Limb (tissue), 2 donors: ENCODE measurements around the gene TMCC1.
"Not testable (repeated sequence)": the region's sequence is repeated elsewhere in the genome, so short reads cannot be mapped to it uniquely, and the experiment has no call there.

Source experiments
- DNase-seq, 2 donors: peaks; one replicate each; pipeline ENCODE4 v3.0.0-alpha.2; 2016; ENCODE audit errors: extremely low spot score in 2 of 2

Gene TMCC1

DNA sequence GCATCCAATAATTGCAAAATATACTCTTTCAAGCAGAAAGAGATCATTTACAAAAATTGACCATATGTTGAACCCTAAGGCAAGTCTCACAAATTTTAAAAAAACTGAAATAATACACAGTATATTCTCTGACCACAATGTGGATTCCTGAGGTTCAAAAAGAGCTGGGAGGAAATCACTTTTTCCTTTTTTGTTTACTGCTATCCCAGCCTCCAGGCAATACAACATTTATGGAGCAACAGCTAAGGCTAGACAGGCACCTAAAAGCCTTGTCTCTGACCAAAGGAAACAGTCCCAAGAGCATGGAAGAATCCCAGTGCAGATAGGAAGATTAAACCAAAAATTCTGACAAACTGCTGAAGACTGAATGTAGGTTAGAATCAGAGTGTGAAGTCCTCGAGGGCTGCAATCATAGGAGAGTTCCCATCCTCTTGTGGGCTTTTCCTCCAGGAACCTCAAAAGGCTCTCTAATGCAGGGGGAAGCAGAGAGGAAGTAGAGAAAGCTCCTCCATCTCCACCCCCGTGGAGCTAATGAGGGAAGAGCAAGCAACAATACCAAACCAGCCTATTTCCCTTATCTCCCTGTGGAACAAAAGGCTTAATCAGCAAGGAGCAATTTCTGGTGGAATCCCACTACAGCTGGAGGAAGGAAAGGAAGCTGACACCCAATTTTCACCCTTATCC is 57.0 kb downstream of the TMCC1 start:
- no peak for DNase-seq

DNA sequence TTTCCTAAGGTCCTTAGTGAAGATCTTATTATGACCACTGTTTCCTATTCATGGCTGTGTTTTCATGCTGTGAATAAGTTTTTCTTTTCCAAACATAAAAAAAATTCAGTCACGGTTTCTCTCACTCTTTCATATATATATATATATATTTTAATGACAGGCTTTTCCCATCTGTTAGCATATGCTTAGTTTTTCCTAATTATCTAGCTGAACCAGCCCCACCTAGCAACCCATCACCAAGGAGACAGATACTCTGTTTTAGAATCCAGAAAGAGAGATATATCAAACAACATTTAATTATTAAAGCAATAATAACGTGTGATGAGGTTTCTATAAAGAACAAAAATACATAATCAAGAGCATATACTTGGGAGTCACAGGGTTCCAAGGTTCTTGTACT is 58.3 kb downstream of the TMCC1 start:
- no peak for DNase-seq

DNA sequence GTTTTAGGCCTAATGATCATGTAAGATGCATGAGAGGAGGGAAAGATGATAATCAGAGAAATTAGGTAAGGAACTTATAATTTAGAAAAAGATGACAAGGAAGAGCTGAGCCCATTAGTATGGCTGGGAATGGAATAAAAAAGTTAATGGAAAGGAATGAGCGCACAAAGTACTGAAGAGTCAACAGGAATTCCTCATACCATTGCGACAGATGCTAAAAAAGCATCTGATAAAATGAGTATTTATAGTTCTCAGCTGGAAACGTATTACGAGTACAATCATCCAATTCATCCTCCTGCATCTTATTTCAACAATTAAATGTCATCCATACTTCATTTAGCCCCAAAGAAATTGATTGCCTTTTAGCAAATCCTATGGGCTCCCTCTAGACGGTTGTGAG is 58.9 kb downstream of the TMCC1 start:
- no peak for DNase-seq

DNA sequence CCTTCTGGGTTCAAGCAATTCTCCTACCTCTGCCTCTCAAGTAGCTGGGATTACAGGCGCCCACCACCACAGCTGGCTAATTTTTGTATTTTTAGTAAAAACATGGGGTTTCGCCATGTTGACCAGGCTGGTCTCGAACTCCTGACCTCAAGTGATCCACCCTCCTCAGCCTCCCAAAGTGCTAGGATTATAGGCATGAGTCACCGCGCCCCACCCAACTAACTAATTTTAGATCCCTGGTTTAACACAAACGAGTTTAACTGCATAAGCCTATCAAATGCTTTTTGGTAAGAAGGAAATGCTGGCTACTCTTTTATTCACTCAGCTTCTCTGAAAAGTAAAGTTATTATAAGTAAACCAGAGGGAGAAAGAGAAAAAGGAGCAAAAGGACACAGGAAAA is 61.6 kb downstream of the TMCC1 start:
- not testable (repeated sequence) for DNase-seq

DNA sequence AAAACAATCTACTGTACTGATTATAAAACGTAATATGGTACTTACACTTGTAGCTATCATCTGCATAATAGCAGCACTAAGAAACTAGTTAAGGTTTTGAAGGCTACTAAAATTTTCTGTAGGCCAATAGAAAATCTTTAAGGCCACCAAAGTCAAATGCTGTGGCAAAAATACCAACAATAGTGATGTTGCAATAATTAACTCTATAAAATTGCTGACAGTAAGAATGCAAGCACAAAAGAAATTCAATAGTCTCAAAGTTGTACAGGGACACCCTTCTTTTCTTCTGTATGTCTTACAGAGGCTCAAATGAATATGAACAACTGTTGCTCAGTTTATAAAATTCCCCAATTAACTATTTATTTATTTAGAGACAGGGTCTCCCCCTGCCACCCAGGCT is 62.0 kb downstream of the TMCC1 start:
- DNase-seq = no peak

DNA sequence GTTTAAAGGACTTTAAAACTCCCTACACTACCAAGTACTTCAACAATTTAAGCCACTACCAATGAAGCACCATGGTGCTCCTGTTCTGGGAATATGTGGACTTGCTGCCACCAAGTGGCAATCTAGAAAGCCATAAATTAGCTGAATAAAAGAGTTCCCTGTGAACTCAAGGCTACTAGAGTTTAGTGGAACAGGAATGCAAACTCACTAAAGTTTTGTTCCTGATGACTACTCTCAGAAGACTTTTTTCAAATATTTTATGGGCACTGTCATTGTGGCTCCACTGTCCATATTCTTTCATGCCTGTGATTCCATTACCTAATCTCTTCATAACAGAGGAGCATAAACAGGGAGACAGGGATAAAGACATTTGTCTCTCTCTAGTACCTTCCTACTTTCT is 63.9 kb downstream of the TMCC1 start:
- peak in 1 of 2 donors; percentile 67 for DNase-seq

DNA sequence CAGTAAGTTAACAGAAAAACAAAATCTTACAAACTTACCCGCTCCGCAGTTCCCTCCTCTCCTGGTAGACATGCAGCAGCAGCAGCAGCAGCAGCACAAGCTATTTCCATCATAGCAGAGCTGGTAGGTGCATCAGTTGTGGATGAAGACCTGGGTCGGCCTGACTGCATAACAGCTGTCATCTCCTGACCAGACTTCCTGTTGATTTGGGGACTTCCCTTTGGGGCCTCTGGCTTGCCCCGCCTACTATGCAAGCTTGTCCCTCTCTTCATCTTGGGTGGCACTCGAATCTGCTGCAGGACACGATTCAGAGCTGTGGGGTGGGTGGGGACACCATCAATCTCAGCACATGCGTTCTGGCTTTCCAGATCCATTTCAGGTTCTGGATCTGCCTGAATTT is 65.7 kb downstream of the TMCC1 start:
- DNase-seq = no peak

DNA sequence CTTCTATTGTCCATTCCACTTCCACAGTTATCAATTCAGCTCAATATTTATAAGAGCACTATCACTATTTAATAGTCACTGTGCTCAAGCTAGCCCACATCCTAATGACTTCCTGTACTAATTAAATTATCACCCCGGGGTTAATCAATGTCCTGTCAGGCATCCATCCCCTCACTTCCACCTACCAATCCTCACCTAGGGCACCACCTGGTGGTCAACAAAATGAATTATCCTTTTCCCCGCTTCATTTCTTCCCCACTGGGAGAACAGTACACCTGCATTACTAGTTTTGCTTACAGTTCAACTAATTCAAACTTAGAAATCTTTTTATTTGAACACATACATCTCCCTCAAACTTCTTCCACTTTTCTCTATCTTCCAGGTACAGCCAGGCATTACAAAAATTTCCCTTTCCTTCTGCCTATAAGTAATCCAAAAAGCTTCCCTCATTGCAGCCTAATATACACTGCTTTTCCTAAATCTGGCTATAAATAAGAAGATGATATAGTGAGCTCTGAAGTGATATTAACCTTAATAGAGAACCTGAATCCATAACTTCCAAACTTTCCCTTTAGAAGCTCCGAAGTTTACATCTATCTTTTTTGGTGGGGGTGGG is 68.5 kb downstream of the TMCC1 start:
- DNase-seq = peak in 1 of 2 donors; percentile 36

DNA sequence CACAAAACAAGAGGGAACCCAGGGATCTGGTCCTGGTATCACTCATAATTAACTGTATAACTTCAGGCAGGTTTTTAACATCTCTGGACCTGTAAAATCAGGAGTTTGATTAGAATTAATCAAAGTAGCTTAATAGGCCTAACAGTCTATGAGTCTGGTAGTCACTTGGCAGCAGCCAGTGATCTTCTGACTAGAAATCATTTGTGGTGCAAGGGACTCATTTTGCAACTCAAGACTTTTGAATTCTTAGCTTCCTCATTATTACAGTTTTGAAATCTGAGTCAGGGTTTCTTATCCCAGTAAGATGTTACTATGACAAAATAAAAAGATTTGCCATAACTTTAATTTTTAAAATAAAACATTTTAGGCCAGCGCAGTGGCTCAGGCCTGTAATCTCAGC is 70.8 kb downstream of the TMCC1 start:
- no peak for DNase-seq

DNA sequence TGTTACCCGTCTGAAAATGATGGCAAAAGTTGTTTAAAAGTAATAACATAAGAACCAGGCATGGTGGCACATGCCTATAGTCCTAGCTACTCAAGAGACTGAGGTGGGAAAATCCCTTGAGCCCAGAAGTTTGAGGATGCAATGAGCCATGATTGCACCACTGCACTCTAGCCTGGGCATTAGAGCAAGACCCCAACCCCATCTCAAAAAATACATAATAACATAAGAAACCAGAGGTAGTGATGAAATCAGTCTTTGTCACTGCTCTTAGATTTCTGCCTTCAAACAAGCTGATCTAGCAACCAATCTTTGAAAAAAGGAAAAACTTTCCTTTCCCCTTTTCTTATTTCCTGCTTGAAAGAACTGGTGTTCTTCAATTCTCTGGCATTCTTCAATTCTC is 71.3 kb downstream of the TMCC1 start:
- DNase-seq = no peak

DNA sequence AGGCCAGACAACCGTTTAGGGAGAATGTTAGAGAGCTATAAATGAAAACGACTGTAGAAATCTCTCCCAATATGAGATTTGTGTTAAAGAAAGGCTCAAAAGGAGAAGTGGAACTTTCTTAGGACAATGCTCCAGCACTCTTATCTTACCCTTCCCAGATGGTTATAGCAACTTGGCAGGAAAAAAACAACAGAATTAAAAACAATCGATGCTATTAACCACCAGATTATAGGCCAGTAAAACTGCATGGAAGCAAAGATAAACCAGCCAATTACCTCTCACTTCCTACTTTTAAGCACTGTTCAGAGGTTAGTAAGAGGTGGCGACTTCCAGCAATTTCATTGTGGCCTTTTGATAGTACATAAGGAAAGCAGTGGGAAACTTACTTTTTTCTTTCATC is 72.9 kb downstream of the TMCC1 start:
- DNase-seq = no peak

DNA sequence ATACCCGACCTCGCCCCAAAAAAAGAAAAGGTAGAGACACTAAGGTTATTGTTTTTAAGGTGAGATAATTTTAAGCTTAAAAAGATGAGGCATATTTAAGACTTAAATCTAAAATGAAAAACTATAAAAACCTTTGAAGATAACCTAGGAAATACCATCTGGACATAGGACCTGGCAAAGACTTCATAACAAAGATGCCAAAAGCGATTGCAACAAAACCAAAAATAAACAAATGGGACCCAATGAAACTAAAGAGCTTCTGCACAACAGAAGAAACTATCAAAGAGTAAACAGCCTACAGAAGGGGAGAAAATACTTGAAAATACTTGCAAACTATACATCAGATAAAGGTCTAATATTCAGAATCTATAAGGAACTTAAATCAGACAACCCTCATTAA is 80.9 kb downstream of the TMCC1 start:
- no peak for DNase-seq

DNA sequence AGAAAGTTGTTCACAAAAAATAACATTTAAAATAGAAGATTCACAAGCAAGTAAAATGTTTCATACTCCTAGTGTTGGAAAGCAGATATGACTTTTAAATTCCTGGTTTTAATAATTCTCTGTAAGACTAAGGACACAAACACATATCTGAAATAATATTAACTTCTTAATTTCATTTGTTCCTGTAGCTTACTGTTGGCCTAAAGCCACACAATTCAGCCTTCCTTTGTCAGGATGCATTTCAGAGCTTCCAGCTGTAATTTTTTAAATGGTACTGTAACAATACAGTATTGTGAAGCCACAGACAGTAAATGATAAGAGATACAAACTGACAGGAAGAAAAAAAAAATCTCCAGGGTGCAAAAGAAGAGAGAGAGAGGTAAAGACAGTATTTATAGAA is 84.2 kb downstream of the TMCC1 start:
- no peak for DNase-seq

DNA sequence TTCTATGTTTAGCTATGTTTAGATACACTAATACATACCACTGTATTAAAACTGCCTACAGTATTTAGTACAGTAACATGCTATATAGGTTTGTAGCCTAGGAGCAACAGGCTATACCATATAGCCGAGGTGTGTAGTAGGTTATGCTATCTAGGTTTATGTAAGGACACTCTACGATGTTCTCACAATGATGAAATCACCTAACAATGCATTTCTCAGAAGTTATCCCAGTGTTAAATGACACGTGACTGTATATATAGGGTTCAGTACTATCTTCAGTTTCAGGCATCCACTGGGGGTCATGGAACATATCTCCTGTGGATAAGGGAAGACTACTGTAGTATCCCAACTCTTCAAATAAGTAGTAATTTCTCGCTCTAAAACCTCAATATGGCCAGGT is 97.4 kb downstream of the TMCC1 start:
- DNase-seq = no peak

DNA sequence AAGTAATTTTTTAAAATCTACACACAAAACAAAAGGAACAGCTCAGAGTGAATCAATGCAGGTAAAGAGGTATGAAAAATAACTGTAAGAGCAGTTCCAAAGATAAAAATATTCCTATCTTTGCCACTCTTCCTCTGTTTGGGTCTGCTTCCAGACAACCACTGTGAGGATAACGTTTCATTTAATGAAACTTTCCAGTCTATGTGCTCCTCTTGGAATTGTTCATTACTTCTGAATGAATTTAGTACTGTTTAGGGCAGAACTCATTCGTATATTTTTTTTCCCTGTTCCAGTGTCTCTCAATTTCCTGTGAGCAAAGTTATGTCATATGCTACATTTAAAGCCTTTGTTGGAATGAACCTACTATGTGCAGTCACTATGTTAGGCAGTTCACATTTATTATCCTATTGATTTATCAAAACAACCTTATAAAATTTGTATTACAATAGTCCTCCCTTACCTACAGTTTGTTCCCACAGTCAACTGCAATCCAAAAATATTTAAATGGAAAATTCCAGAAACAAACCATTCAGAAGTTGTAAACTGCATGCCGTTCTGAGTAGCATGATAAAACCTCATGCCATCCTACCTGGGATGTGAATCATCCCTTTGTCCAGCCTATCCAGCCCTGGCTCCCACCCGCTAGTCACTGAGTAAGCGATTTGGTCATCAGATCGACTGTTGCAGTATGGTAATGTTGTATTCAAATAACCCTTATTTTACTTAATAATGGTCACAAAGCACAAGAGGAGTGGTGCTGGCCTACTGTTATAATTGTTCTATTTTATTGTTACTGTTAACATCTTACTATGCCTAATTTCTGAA is 98.1 kb downstream of the TMCC1 start:
- no peak for DNase-seq

DNA sequence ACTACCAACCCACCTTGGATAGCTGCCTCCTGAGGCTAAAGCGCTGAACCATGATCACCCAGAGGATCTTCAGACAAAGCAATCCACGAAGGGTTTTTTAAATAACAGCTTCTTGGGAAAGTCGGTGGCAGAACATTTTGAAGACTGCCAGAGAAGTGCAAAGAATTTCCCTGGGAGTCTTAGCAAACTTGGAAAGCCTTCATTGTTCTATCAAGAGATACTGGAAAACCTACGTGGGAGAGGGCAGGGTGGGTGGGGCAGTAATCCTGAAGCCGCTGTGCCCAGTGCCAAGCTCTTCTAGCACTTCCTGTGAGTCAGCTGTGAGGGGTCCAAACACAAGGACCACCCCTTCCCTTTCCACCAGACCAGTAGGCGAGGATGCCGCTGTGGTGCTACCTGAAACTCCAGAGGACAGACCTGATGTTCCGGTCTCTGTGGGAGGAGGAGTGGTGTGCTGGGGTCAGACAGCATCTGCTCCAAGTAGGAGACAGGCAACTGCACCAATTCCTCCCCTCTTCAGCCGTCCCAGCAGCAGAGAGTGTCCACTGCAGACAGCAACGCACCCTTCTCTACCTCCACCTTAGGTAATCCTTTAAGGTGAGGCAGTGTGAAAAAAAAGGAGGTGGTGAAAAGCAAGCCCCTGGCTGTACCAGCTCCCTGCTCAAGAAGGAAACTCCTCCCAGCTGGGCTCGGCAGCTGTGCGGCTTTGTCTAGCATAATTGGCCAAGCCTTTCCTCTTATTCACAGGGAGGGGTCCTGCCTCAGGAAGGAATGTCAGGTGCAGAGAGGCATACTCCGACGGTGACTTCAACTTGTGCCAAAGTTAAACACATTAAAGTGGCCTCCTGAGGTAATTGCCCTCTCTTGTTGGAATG is 99.0 kb downstream of the TMCC1 start:
- peak; percentile 39 to 51 for DNase-seq

DNA sequence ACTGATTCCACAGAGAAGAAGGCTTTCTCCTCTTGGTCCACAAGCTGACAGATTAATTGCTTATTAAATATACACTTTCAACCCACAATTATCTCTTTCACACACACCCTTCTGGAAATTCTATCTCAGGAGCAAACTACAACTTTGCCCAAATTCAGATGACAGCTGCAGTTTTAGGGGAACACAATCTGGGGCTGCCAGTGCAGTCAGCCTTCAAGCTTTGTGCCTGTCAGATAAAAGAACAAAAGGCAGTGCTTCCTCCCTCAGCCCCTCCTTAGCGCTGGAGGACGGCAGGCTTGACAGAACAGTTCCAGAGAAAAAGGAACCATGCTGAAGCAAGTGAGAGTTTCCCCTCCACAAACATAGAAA is 99.6 kb downstream of the TMCC1 start:
- peak in 1 of 2 donors; percentile 40 for DNase-seq

DNA sequence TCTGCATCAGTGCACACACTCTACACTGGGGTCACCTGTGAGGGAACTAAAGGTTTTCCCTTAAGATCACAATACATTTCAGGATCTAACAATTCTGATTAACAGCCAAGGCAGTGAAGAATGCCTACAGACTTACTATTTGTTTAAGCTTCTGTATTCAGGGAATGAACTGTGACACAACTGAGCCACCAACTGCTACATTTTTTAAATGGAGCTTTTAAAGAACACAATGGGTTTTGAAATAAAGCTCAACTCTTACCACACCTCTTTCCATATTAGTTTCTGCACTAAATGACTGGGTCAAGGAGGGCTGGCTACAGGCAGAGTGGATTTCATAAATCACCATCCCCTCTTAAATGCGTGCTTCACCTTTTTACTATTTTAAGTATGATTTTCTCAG is 100.2 kb downstream of the TMCC1 start:
- no peak for DNase-seq

DNA sequence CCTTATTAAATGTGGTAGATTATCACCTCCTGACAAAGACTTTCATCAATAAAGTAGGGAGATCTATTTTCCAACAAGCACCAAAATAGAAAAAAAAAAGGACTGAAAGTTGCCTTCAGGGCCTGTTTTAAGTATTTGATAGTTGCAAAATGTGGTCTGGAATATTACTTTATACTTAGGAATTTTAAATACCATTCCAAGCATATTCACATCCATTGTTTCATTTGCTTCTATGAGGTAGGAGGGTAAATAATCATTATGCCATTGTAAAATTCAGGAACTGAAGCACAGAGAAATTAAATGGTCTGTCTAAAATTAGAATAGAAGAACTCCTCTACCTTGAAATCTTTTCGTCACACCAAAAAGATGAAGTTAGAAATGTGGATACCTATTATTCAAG is 110.0 kb downstream of the TMCC1 start:
- DNase-seq = no peak

DNA sequence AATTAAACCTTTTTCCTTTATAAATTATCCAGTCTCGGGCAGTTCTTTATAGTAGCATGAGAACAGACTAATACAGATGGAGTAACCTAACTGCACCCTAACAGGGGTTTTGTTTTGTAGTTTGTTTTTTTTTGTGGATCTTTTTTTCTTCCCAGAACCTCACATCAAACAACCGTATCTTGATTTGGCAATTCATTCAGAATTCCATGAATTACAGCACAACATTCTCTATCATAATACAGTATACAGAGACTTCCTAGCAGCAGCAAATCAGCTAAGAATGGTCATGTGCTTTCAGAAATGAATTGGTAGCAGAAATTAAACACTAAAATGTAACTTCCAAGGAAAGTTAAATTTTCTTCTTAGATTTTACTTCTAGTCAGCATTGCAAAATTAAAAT is 114.6 kb downstream of the TMCC1 start:
- no peak for DNase-seq

DNA sequence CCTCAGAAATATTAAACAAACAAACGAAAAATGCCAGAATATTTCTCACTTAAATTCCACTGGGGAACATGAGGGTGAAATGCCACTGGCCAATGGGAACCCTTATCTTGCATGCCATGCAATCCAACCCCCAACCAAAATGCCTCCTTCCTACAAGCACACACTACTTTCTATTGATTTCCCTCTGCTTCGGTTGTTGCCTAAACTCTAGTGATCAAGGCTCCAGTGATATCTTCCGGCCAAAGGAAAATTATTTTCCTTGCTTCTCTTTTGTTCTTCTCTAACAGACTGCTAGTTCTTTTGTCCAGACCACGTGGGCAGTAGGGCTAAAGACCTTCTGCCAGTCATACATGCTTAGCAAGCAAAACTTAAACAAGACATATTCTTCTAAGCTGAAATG is 115.7 kb downstream of the TMCC1 start:
- no peak for DNase-seq

DNA sequence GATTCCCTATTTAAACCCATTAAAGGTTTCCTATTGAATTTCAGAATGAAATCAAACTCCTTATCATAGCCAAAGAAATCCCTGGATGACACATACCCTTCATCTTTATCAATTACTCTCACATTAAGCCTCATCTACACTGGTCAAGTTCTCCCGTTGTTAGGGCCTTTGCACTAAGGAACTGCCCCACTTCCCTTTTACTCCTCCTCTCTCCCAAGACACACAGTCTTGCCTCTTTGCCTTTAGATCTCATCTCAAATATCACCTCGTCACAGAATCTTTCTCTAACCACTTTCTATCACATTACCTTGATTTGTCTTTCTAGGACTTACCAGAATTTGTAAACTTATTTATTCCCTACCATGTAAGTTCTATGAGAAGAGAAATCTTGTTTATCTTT is 117.6 kb downstream of the TMCC1 start:
- DNase-seq = no peak
